ENCODE measurements around the gene SEMA7A.

DNA sequence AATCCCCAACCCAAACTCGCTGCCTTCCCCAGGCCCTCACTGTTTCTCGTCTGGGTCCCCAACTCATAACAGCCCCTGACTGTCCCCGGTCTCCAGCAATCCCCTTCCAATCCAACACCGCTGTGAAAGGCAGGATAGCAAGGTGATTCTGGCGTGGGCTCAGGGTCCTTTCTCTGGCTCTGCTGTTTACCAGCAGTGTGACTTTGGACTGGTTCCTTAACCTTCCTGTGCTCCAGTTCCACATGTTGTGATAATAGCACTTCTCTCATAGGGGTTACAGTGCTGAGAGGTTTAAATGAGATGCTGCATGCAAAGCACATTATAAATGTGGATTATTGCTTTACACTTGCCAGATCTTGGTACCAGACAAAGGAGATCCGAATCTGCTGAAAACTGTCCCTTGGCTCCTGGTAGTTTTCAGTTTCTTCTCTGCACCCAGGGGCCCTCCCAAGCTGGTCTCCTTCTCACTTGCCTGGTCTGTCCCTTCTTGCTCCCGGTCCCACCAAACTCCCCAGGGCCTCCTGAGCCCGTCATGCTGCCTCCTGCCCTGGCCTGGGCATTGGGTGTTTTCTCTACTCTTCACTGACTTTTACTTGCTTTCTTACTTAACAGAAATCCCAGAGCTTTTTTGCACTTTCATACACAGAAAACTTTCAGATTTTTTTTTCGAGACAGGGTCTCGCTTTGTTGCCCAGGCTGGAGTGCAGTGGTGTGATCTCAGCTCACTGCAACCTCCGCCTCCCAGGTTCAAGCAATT, 39.5 kb downstream of the SEMA7A start:
- TF ChIP-seq, protein P1, sequence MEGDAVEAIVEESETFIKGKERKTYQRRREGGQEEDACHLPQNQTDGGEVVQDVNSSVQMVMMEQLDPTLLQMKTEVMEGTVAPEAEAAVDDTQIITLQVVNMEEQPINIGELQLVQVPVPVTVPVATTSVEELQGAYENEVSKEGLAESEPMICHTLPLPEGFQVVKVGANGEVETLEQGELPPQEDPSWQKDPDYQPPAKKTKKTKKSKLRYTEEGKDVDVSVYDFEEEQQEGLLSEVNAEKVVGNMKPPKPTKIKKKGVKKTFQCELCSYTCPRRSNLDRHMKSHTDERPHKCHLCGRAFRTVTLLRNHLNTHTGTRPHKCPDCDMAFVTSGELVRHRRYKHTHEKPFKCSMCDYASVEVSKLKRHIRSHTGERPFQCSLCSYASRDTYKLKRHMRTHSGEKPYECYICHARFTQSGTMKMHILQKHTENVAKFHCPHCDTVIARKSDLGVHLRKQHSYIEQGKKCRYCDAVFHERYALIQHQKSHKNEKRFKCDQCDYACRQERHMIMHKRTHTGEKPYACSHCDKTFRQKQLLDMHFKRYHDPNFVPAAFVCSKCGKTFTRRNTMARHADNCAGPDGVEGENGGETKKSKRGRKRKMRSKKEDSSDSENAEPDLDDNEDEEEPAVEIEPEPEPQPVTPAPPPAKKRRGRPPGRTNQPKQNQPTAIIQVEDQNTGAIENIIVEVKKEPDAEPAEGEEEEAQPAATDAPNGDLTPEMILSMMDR (IDR thresholded peaks at IDR 0.05) = no peak
- no peak for TF ChIP-seq POLR2A (IDR thresholded peaks at IDR 0.05)

Measured in uterus (tissue), 2 donors.